Body of pancreas (tissue), 4 donors: ENCODE measurements around the gene SDHAF2.

Source experiments
- POLR2A ChIP-seq, 3 donors: fragments of 450-650 bp; IDR thresholded peaks; one replicate each; pipeline ENCODE4 v1.6.1; 2016; ENCODE audit warnings: antibody characterized with exemption in 3 of 3, mild to moderate bottlenecking in 2 of 3
- TF ChIP-seq, protein P1 (sequence below), 7 experiments: fragments of 450-650 bp in 4 of 7; fragments of 200-600 bp in 3 of 7; sonication (generic) in 3 of 7; IDR thresholded peaks; one replicate each; pipeline ENCODE4 v1.5.1; 2016 to 2019; ENCODE audit warnings: antibody characterized with exemption in 7 of 7

GRCh38 chr11:61406067-61406466 lies 23.9 kb upstream of the SDHAF2 start:
- TF ChIP-seq, protein P1, sequence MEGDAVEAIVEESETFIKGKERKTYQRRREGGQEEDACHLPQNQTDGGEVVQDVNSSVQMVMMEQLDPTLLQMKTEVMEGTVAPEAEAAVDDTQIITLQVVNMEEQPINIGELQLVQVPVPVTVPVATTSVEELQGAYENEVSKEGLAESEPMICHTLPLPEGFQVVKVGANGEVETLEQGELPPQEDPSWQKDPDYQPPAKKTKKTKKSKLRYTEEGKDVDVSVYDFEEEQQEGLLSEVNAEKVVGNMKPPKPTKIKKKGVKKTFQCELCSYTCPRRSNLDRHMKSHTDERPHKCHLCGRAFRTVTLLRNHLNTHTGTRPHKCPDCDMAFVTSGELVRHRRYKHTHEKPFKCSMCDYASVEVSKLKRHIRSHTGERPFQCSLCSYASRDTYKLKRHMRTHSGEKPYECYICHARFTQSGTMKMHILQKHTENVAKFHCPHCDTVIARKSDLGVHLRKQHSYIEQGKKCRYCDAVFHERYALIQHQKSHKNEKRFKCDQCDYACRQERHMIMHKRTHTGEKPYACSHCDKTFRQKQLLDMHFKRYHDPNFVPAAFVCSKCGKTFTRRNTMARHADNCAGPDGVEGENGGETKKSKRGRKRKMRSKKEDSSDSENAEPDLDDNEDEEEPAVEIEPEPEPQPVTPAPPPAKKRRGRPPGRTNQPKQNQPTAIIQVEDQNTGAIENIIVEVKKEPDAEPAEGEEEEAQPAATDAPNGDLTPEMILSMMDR (IDR thresholded peaks at IDR 0.05): no peak
- TF ChIP-seq POLR2A (IDR thresholded peaks at IDR 0.05): no peak
